HepG2 (cell line): ENCODE results near the gene EPHA5. TPM values are rescaled to one million over a fixed set of nuclear protein-coding genes. Genes with fewer than 3 reads are reported as not detected.

Experiments used
- ATAC-seq: fragments of 200-7000 bp; cut with Tn5 transposase; 3 replicates; pipeline ENCODE4 v1.9.1; 2020; ENCODE audit warnings: mild to moderate bottlenecking, moderate library complexity
- BruUV-seq: library from RNA; stranded (reverse); fragments of 400-500 nt; replicated peaks from 2 replicates; lab custom pipeline; 2021; lab: Mats Ljungman, UMichigan
- CTCF ChIA-PET: fragments of 300-600 bp; formaldehyde crosslinking; extraction: SDS; loops from one replicate; lab custom pipeline; 2021; ENCODE audit warnings: low total read pairs, inconsistent platforms, low intra/inter-chr PET ratio; lab: Yijun Ruan, JAX
- POLR2A ChIA-PET: fragments of 350-600 bp; sonication (Branson Sonifier 250); formaldehyde crosslinking; loops from one replicate; lab custom pipeline; 2020; ENCODE audit warnings: antibody characterized with exemption, inconsistent platforms; lab: Yijun Ruan, JAX
- DNase-seq: peaks from one replicate; pipeline ENCODE4 v3.0.0-alpha.2; 2015; ENCODE audit warnings: low spot score
- FAIRE-seq: peaks from 3 replicates; lab custom pipeline; 2011; peaks lifted over from hg19 to GRCh38; lab: Jason Lieb, UNC
- H2AFZ ChIP-seq: one replicate; pipeline ENCODE4 v1.6.1; 2011; ENCODE audit warnings: low read length, inconsistent platforms
- H3K27ac ChIP-seq: fragments of 300-600 bp; 3 replicates; pipeline ENCODE4 v1.8.0; 2011; ENCODE audit warnings: mixed run types, mild to moderate bottlenecking, mixed read lengths, low read length, inconsistent platforms; ENCODE audit not compliant: insufficient read depth; ENCODE audit errors: extremely low read length
- H3K27me3 ChIP-seq, 2 experiments: fragments of 200-600 bp in 1 of 2; 2 replicates in 1 of 2; 3 replicates in 1 of 2; pipeline versions ENCODE4 v1.6.0 to v1.8.0; 2011; ENCODE audit warnings: low read length in 2 of 2, mild to moderate bottlenecking in 2 of 2, moderate library complexity in 2 of 2, inconsistent platforms in 1 of 2; ENCODE audit not compliant: insufficient read depth in 2 of 2, control insufficient read depth in 1 of 2
- H3K36me3 ChIP-seq, 2 experiments: fragments of 200-600 bp in 1 of 2; replicated peaks in 1 of 2; 2 replicates in 1 of 2; 3 replicates in 1 of 2; pipeline versions ENCODE4 v1.5.1 to v1.8.0; 2011; ENCODE audit warnings: low read length in 2 of 2, inconsistent platforms in 1 of 2; ENCODE audit not compliant: insufficient read depth in 2 of 2, control insufficient read depth in 1 of 2
- H3K4me1 ChIP-seq: 2 replicates; pipeline ENCODE4 v1.5.1; 2012; ENCODE audit warnings: low read length, inconsistent platforms; ENCODE audit not compliant: insufficient read depth
- H3K4me2 ChIP-seq: 2 replicates; pipeline ENCODE4 v1.6.0; 2011; ENCODE audit warnings: low read depth, low read length, inconsistent platforms
- H3K4me3 ChIP-seq, 3 experiments: fragments of 200-600 bp in 1 of 3; sonication (generic), shearing (Covaris generic) in 1 of 3; replicated peaks in 1 of 3; 2 replicates each; pipeline ENCODE4 v1.5.1; 2011 to 2016; ENCODE audit warnings: low read length in 3 of 3, inconsistent platforms in 2 of 3, low read depth in 2 of 3, mild to moderate bottlenecking in 2 of 3, control low read depth in 1 of 3, mixed read lengths in 1 of 3; ENCODE audit not compliant: insufficient read depth in 1 of 3
- H3K79me2 ChIP-seq: one replicate; pipeline ENCODE4 v1.6.1; 2011; ENCODE audit warnings: low read length, inconsistent platforms; ENCODE audit not compliant: insufficient read depth
- H3K9ac ChIP-seq: 2 replicates; pipeline ENCODE4 v1.6.0; 2011; ENCODE audit warnings: mild to moderate bottlenecking, low read depth, low read length, inconsistent platforms; ENCODE audit not compliant: insufficient read depth
- H3K9me3 ChIP-seq: 2 replicates; pipeline ENCODE4 v1.5.1; 2012; ENCODE audit warnings: mild to moderate bottlenecking, low read length
- H4K20me1 ChIP-seq: 2 replicates; pipeline ENCODE4 v1.6.0; 2011; ENCODE audit warnings: inconsistent platforms, mild to moderate bottlenecking, low read length, moderate library complexity; ENCODE audit not compliant: insufficient read depth
- AHDC1 ChIP-seq: sonication (generic); formaldehyde crosslinking; IDR thresholded peaks from 2 replicates; pipeline ENCODE4 v1.5.1; 2020; ENCODE audit warnings: mild to moderate bottlenecking, missing genetic modification reagents, borderline replicate concordance
- EHMT2 ChIP-seq: fragments of 200-600 bp; sonication (generic); IDR thresholded peaks from 2 replicates; pipeline ENCODE4 v1.7.0; 2017; ENCODE audit warnings: antibody characterized with exemption, low read depth, low read length, borderline replicate concordance
- GATAD2A ChIP-seq: IDR thresholded peaks from 2 replicates; pipeline ENCODE4 v1.6.1; 2016
- KAT2B ChIP-seq: fragments of 150-350 bp; IDR thresholded peaks from 2 replicates; pipeline ENCODE4 v1.6.1; 2014; ENCODE audit warnings: low read depth, low read length, borderline replicate concordance
- KLF15 ChIP-seq: sonication (generic); formaldehyde crosslinking; IDR thresholded peaks from 2 replicates; pipeline ENCODE4 v1.8.1; 2023; ENCODE audit warnings: borderline replicate concordance, mild to moderate bottlenecking, inconsistent platforms, missing genetic modification reagents, mixed read lengths
- PITX1 ChIP-seq: sonication (generic); formaldehyde crosslinking; IDR thresholded peaks from 2 replicates; pipeline ENCODE4 v1.5.1; 2020; ENCODE audit warnings: mild to moderate bottlenecking, missing genetic modification reagents
- TOE1 ChIP-seq: sonication (generic); formaldehyde crosslinking; IDR thresholded peaks from 2 replicates; pipeline ENCODE4 v1.4.0; 2020; ENCODE audit warnings: mild to moderate bottlenecking, missing genetic modification reagents
- ZNF547 ChIP-seq: sonication (generic); formaldehyde crosslinking; IDR thresholded peaks from 2 replicates; pipeline ENCODE4 v1.5.1; 2020; ENCODE audit warnings: mild to moderate bottlenecking, missing genetic modification reagents
- ZNF646 ChIP-seq: sonication (generic); formaldehyde crosslinking; IDR thresholded peaks from 2 replicates; pipeline ENCODE4 v1.9.0; 2021; ENCODE audit warnings: mild to moderate bottlenecking, missing genetic modification reagents
- WGBS: methylation state at CpG from one replicate; pipeline ENCODE4 v1.1.6; 2017; ENCODE audit warnings: low lambda C conversion rate; 5-methylcytosine and 5-hydroxymethylcytosine counted together
- in situ Hi-C: cut with HindIII; loops from 2 replicates; pipeline ENCODE4 v1.10.0; 2017; ENCODE audit warnings: low pct_unique_long_range_greater_than_20kb; ENCODE audit not compliant: extremely low pct_ligation_motif_present
- intact Hi-C: fragments of 100-400 bp; cut with micrococcal nuclease; formaldehyde crosslinking; loops from one replicate; pipeline ENCODE4 v1.10.0; 2022; ENCODE audit not compliant: unreplicated experiment
- polyA plus RNA-seq, 8 experiments: library from polyadenylated mRNA; depleted of rRNA in 3 of 8; stranded (reverse) in 7 of 8; unstranded in 1 of 8; fragments of >200 nt; fragmentation: Illumina TruSeq in 4 of 8; extraction: Trizol in 4 of 8; gene quantifications; 2 replicates each; pipeline versions ENCODE4 v1.2.1 to v1.2.3, GENCODE V29; 2011 to 2016; ENCODE audit warnings: low read depth in 4 of 8, missing spikeins in 1 of 8, mixed read lengths in 1 of 8; ENCODE audit not compliant: insufficient read depth in 1 of 8
- total RNA-seq, 5 experiments: library from RNA; depleted of rRNA; stranded (reverse); fragments of >200 nt; fragmentation: Illumina TruSeq; extraction: Trizol; gene quantifications; 2 replicates each; pipeline ENCODE4 v1.2.3, GENCODE V29; 2016; ENCODE audit warnings: low read depth in 1 of 5

Gene EPHA5
- total and polyA plus RNA-seq, 2 of the 13 experiments (the other 11 are each of a cell fraction or from before 2014, with no cell fraction given), result not detected

DNA sequence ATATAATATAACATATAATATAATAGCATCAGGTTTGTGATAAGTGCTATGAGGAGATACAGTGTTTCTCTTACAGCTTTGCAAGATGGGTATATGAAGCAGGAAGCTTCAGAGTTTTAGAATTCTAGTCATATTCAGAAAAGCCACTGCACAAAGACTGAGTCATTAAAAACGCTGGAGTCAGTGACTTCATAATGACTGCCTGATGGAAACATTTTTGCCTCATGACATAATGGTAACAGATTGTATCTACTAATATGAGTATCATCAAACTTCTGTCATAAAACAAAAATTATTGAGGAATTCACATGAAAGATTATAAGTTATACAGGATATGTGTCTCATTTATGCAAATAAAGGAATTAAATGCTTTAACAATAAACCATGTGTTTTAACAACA is 46.8 kb downstream of the EPHA5 start:
- H3K9me3 ChIP-seq, result no peaks in the 10 kb centered on the region
- no peak overlapping the region for H2AFZ ChIP-seq
- no peak for ATAC-seq
- no peaks in the 10 kb centered on the region for H3K27me3 ChIP-seq
- no peaks in the 10 kb centered on the region for H3K4me1 ChIP-seq
- H3K9ac ChIP-seq, result no peak overlapping the region
- no peak for DNase-seq
- 0% methylated on average over 1 of the region's 1 CpG for WGBS
- no peak for FAIRE-seq
- H3K27ac ChIP-seq, result no peak overlapping the region
- no peak for TF ChIP-seq ZNF646 (CRISPR knock-in tag)
- no peak for TF ChIP-seq PITX1 (CRISPR knock-in tag)
- TF ChIP-seq AHDC1, result no peak
- no peak for TF ChIP-seq ZNF547
- no peak for TF ChIP-seq KLF15 (CRISPR knock-in tag)
- TF ChIP-seq GATAD2A, result no peak
- TF ChIP-seq EHMT2, result no peak
- TF ChIP-seq KAT2B, result no peak
- TF ChIP-seq TOE1 (CRISPR knock-in tag), result no peak
- no peaks in the 10 kb centered on the region for H3K79me2 ChIP-seq
- no peaks in the 10 kb centered on the region for H3K36me3 ChIP-seq
- H3K4me3 ChIP-seq, result no peak overlapping the region
- H3K4me2 ChIP-seq, result no peak overlapping the region
- no peaks in the 10 kb centered on the region for H4K20me1 ChIP-seq
- BruUV-seq, result no TSS peak
- in situ Hi-C loops, result no loop called here
- intact Hi-C loops, result no loop called here
- CTCF ChIA-PET, result no interaction called here
- POLR2A ChIA-PET, result no interaction called here
